Hematopoietic multipotent progenitor cell treated with erythropoietin and hydrocortisone succinate and interleukin-3 and kit ligand, for 8 days (in vitro differentiated cells): ENCODE measurements around the gene CRTC3.
A peak's percentile ranks its signal among the peaks of the same experiment; 100 is the strongest.
"Not testable (repeated sequence)": the region's sequence is repeated elsewhere in the genome, so short reads cannot be mapped to it uniquely, and the experiment has no call there.

Experiments used
- DNase-seq: peaks from one replicate; pipeline ENCODE4 v3.0.0-alpha.2; 2015

Gene CRTC3

DNA sequence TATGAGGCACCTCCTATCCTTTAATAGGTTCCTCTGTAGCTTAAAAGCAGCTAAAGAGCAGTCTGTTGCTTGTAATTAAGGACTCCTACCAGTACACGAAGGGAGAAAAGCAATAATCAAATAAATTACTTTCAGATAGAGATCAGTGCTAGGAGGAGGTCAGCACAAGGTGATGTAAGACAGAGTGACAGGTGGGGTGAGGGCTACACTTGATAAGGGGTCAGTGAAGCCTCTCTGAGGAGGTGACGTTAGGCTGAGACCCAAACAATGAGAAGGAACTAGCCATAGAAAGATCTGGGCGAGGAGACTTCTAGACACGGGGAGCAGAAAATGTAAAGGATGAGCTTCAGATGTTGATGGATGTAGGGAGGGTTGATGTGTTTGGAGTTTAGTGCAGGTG is 129.8 kb downstream of the CRTC3 start:
- no peak for DNase-seq

GRCh38 chr15:90660195-90660998 is 130.7 kb downstream of the CRTC3 start:
- peak; percentile 80 for DNase-seq

- not testable (repeated sequence) for DNase-seq
These were observed 131.2 kb downstream of the CRTC3 start for GRCh38 chr15:90660999-90661330.

GRCh38 chr15:90664081-90664461 is 134.3 kb downstream of the CRTC3 start:
- DNase-seq: not testable (repeated sequence)

GRCh38 chr15:90664650-90665287 is 135.0 kb downstream of the CRTC3 start:
- DNase-seq: no peak

DNA sequence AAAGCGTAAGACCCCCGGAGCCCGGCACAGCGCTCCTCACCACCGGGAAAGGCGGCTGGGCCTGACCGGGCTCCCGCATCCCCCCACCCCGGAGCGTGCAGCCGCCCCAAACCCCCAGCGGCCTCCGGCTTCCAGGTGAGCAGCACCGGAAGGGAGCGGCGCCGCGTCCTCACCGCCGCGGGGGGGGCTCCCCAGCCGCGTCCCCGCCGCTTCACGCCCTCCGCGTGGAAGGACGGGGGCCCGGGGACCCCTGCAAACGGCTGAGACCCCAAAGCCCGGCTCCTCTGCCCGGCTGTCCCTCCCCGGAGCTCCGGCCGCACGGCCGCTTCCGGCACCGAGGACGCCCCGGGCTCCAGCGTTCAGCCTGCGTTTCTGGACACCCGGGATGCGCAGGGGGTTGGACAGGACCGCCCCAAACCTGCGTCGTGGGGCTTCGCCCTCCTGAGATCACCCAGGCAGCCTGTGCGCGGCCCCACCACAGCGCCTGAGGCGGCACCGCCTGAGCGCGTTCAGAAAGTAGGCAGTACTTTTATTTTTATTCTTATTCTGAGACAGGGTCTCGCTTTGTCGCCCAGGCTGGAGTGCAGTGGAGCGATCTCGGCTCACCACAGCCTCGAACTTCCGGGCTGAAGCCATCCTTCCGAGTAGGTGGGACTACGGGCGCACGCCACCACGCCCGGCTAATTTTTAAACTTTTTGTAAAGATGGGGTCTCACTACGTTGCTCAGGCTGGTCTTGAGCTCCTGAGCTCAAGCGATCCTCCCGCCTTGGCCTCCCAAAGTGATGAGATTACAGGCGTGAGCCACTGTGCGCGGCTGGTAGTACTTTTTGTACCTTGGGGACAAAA is 135.8 kb downstream of the CRTC3 start:
- DNase-seq: peak; percentile 72

- DNase-seq: no peak
These were observed 136.6 kb downstream of the CRTC3 start for GRCh38 chr15:90666135-90666909.

DNA sequence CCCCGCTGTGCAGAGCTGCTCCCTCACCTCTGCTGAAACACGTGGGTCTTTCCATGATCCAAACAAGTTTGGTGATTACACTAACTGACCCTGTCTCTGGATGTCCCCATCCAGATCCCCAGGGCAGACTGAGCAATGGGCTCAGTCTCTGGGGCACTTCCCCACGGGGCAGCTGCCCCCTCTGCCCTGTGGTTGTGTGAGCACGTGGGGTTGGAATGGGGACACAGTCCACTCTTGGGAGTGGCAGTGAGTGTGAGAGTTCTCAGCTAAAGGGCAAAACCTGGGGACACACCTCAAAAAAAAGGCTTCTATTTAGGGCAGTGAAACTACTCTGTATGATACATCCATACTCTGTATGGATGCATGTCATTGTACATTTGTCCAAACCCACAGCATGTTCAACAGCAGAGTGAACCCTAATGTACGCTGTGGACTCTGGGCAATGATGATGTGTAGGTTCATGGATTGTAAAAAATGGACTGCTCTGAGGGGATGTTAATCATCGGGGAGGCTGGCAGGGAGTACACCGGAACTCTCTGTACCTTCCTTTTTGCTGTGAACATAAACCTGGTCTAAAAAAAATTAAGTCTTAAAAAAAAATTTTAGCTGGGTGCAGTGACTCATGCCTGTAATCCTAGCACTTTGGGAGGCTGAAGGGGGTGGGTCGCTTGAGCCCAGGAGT is 137.5 kb downstream of the CRTC3 start:
- DNase-seq: no peak

GRCh38 chr15:90667755-90668345 is 138.1 kb downstream of the CRTC3 start:
- DNase-seq: not testable (repeated sequence)

DNA sequence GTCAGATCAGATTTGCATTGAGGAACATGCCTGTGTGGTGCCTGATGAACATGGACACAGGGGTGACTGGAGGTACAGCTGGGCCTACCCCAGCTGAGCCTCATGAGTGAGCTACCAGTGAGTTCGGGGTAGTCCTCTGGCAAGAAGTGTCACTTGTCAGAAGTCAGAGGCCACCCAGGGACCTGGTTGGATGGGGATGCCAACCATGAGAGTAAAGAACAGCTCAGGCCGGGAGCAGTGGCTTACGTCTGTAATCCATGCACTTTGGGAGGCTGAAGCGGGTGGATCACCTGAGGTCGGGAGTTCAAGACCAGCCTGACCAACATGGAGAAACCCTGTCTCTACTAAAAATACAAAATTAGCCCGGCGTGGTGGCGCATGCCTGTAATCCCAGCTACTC is 140.9 kb downstream of the CRTC3 start:
- DNase-seq: not testable (repeated sequence)

GRCh38 chr15:90671216-90671615 is 141.5 kb downstream of the CRTC3 start:
- DNase-seq: no peak

DNA sequence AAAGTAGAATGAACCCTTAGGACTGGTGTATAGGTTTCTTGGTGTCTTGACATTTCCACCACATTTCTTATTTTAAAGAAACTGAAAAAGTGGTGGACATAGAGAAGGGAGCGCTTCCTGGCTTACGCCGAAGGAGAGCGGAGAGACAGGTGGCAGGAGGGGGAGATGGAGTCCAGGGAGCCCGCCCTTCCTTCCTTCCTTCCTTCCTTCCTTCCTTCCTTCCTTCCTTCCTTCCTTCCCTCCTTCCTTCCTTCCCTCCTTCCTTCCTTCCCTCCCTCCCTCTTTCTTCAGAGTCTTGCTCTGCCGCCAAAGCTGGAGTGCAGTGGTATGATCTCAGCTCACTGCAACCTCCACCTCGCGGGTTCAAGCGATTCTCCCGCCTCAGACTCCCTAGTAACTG is 143.6 kb downstream of the CRTC3 start:
- DNase-seq: not testable (repeated sequence)

- no peak for DNase-seq
These were observed 144.8 kb downstream of the CRTC3 start for GRCh38 chr15:90674476-90674875.

GRCh38 chr15:90675464-90675863 is 145.7 kb downstream of the CRTC3 start:
- no peak for DNase-seq

GRCh38 chr15:90677807-90678790 is 148.4 kb downstream of the CRTC3 start:
- DNase-seq: no peak

DNA sequence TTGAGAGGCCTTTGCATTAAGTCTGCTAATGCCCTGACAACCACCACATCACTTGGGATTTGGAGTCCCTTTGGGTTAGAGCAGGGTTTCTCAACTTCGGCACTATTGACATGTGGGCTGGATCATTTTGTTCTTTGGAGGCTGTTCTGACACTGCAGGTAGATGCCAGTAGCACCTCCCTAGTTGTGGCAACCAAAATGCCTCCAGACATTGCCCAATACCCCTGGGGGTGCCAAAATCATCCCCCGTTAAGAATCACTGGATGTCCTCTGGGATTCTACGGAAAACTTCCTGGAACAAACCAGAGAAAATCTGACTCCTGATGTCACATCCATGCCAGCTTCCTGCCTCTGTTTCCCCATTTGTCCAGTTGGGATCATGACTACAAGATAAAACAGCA is 150.2 kb downstream of the CRTC3 start:
- no peak for DNase-seq

GRCh38 chr15:90680371-90680935 is 150.7 kb downstream of the CRTC3 start:
- DNase-seq: no peak

GRCh38 chr15:90681056-90681455 is 151.3 kb downstream of the CRTC3 start:
- no peak for DNase-seq

DNA sequence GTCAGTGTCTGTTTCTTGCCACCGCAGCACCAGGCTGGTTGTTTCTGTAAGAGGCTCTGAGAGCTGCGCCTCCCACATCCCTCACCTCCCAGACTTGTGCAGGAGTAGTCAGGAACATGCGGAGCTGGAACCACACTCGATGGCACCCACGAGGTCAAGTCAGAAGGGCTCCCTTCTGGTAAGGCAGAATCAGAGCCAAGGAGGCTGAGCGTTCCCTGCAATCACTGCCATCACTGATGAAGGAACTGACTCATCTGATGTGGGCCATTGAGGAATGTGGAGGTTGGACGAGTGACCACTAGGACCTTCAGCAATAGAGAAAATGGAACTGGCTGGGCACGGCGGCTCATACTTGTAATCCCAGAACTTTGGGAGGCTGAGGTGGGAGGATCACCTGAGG is 151.8 kb downstream of the CRTC3 start:
- no peak for DNase-seq

DNA sequence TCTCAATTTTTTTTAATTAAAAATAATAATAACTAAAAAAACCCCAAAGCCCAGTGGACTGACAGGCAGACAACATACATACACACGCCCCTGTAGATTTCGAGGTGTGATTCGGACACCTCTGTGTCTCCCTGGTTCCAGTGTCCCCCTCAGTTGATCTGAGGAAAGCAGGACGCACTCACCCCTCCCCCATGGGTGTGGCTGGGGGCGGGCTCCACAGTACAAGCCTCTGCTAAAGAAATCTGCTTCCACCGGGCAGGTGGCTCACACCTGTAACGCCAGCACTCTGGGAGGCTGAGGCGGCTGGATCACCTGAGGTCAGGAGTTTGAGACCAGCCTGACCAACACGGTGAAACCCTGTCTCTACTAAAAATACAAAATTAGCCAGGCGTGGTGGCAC is 153.6 kb downstream of the CRTC3 start:
- no peak for DNase-seq
